ENCODE results near the gene DDX42.

GRCh38 chr17:63833741-63834373 lies 59.9 kb downstream of the DDX42 start:
- no peak for TF ChIP-seq EZH2phosphoT487 (IDR thresholded peaks at IDR 0.05; ENCODE audit: insufficient read depth, low read depth)
- TF ChIP-seq EZH2 (IDR thresholded peaks at IDR 0.05; ENCODE audit: insufficient read depth, poor library complexity, severe bottlenecking), result no peak

All from GM23248 (cell line).